DMS153 treated with DMSO at 0.1 percent for 48 hours (cell line): ENCODE measurements around the gene APBB2.

ENCODE experiments used
- DNase-seq: peaks from one replicate; lab custom pipeline; 2025; ENCODE audit not compliant: unreplicated experiment; lab: John Stamatoyannopoulos, UW

APBB2 gene

DNA sequence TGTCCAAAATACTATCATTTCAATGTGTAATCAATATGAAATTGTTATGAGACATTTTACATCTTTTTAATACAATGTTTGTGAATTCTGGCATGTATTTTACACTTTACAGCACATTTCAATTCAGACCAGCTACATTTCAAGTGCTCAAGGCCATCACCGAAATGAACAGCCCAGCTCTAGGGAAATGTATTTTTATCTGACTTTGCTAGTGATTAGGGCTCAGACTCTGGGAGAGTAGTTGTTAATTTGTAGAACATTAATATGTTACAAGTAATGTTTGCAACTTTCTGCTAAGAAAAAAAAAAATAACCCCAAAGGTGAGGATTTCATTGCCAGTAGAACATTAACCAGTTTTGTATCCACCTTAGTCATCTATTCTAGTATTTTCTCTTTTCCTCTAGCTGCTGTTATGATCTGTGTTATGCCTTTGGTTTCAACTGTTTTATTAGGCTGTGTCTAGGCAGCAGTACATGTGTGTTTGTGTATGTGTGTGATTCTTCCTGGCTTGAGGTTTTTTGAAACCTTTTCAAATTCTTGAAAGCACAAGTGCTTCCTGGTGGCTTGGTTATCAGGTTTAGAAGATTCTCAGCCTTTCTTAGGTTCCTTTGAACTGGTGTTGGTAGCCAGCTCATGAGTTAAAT, 338.7 kb downstream of the APBB2 start:
- no peak for DNase-seq

DNA sequence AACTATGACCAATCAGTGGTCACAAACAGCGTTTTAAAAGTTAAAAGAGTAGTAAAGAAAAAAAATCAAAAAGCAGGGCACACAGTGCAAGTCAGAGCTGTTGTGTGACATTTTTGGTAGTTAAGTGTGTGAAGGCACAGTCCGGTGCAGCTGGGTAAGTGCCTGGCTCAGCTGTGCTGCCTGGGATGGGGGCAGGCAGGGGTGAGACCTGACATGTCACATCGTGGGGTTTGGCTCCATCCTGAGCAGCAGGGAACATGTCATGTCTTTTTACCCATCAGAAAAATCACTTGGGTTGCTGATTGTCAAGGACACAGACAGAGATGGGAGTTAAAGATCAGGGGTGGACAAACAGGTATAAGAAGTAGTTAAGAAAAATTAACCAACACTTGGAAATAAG, 339.4 kb downstream of the APBB2 start:
- no peak for DNase-seq

GRCh38 chr4:40874331-40874730, 340.0 kb downstream of the APBB2 start:
- no peak for DNase-seq

GRCh38 chr4:40871695-40872250, 342.6 kb downstream of the APBB2 start:
- no peak for DNase-seq

- no peak for DNase-seq
Measured at GRCh38 chr4:40870150-40870549, 344.2 kb downstream of the APBB2 start.

GRCh38 chr4:40865696-40866095, 348.6 kb downstream of the APBB2 start:
- DNase-seq = no peak

- no peak for DNase-seq
Measured at GRCh38 chr4:40864531-40864930, 349.8 kb downstream of the APBB2 start.

GRCh38 chr4:40858962-40859361, 355.4 kb downstream of the APBB2 start:
- DNase-seq = no peak

- no peak for DNase-seq
Measured at GRCh38 chr4:40857956-40858355, 356.4 kb downstream of the APBB2 start.

DNA sequence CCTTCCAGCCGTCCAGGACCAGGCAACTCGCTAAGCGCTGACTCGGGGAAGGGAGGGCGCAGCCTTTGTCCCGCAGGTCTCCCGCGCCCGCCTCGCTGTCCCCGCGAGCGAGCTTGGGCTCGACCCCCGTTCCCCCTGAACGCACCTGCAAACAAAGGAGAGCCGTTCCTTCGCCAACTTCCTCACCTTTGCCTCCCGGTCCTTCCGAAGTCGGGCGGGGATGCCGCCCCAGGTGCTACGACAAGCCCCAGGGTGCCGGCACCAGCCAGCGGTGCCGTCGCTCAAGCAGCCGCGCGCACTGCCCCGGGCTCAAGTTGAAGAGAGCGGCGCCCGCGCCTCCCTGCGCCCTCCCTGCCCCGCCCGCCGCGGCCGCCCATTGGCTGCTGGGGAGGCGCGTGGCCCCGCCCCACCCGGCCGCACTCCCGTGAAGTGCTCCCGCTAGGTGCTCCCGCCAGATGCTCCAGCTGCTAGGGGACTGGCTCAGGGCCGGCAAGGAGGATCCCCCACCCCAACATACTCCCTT, 357.4 kb downstream of the APBB2 start:
- peak; percentile 30 for DNase-seq

DNA sequence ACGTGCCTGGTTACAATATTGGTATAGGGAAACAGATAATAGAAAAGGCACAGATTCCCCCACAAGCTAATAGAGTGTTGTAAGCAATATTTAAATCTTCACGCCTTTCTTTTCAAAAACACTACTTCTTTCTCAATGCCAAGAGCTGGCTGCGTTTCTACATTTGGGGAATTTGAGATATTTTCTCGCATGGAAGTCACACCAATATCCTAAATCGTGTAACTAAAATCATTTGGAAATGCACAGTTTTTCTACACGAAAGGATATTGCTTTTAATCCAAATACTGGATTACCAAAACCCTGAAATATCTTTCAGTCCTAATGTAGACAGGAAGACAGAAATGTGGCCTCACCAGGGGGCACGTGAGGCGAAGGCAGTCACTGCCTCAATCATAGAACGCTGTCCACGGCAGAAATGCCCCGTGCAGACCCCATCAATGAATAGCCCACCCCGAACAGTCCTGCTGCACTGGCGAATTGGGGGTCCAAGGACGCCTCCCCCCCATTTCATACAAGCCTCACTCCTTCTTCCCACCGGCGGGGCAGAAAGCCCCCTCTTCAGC, 358.0 kb downstream of the APBB2 start:
- no peak for DNase-seq

GRCh38 chr4:40850496-40850895, 363.8 kb downstream of the APBB2 start:
- no peak for DNase-seq

DNA sequence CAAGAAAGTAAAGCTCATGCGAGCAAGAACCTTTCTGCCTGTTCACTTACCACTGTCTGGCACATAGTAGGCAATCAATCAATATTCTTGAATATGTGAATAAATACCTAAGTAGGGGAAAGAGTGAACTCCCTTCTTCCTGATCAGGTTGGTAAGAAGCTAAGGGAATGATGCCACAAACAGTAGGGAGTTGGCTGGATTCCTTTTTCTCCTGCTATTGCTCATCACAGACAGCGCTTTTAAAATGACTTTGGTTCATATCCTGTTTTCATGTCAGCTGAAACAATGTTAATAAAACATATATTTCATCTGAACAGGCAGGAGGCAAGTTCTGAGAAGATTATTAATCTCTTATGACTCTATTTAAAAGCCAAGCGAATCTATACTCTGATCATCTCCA, 365.4 kb downstream of the APBB2 start:
- no peak for DNase-seq

GRCh38 chr4:40848251-40848650, 366.1 kb downstream of the APBB2 start:
- no peak for DNase-seq

DNA sequence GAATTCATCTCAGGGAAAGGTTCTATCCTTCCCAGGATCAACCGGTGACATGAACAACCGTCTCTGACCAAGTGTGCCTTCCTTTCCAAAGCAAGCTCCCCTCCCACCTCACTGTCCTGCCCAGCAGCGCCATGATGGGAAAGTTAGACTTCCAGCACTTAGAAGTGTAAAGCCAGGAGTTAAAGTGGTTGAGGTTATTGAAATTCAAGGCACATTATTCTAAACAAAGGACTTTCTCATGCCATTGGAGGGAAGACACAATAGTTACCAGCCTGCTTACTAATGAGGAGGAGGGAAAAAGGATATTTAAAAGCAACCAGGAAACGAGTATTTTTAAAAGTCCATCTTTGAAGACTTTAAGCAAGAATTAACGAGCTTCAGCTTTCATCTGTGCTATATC, 367.8 kb downstream of the APBB2 start:
- DNase-seq = no peak

DNA sequence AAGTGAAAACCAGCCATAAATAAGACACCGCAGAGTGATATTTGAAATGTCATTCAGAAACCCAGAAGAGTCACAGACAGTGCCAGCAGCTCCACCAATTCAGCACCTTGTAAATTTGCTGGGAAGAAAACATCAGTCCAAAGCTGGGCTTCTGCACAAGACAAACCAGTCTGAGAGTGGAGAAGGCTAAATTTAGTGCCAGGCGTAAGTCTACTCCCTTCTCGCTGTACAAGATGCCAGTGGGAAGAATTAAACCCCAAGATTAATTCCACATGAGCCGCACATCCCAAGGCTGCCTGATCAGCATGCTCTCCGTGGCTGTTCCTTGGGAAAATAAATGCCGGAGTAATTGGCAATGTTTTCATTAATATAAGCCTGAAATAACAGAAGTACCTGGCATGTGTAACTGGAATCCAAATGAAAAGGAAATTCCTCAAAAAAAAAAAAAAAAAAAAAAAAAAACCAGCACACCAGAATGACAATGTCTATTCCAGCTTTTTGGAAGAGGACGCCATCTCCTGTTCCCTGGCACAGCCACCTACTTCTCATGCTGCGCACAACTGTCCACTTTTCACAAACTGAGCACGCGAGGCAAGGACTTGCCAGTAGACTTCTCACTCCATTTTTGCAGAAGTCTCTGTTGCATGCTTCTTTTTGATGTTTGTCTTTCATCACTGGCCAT, 369.0 kb downstream of the APBB2 start:
- no peak for DNase-seq

- DNase-seq = no peak
Measured at GRCh38 chr4:40844261-40844660, 370.1 kb downstream of the APBB2 start.

DNA sequence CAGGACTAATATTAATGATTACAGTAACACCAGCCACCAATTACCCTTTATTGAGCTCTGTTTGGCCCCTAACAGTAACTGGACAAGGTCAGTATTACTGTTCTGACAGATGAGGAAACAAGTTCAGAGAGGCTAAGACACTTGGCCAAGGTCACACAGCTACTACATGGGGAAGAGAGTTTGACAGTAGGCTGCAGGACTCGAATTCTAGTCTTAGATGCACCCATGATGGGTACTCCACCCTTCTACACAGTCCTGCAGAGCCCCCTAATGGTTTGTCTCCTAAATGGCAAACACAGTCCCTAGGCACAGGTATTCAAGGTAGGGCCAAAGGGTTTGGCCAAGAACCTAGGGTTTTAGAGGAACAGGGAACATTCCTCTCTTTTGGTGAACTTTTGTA, 370.6 kb downstream of the APBB2 start:
- DNase-seq = no peak

DNA sequence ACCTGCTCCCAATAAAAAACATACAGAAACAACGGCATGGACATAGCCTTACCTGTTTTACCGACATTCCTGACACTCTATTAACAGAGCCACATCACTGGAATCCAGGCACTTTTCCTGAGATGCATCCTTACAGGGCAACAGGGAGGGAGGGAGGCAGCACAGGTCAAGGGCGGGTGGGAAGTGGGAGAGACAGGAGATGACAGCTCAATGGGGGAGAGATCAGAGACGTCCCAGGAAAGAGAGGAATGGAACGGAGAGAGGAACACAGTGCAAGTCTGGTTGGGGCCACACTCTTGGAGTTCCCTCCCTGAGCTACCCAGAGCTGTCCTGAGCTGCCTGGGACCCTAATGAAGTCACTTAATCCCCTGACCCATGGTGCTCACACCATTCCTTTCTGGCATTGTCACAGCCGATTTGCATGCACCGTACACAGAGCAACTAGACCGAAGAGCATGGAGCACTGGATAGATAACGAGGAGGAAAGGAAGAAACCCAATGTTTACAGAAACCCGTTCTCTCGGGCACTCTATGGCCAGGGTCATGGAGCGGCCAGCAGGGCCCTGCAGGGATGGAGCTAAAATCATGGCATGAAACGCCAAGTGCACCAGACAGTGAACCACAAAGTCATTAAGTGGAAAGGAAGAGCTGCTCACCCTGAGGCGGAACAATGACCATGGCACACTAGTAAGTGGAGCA, 371.5 kb downstream of the APBB2 start:
- DNase-seq = no peak

GRCh38 chr4:40842318-40842717, 372.0 kb downstream of the APBB2 start:
- DNase-seq = no peak

DNA sequence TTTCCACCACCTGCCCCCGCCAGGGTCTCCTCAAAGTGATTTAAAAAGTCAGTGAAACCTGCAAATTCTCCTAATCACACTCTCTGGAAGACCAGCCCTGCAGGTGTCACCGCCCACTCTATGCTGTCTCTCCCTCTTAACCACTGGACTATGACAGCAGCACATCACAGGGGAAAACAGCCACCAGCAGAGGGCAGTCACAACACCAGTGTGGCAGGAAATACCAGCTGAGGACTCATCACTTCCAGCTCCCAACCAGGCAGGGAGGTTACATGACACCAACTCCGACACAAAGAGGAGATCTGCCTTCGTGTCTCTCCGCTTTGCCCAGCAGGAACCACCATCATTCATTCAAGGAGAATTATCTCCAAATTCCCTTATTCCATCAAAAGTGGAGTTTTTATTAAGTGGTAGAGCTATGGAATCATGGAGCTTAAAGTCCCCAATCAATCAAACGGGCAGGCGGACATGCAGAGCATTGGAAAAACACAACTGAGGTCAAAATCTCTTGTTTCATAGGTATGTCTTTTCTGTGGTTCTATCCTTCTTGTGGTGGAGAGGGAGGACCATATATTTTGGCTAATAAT, 373.3 kb downstream of the APBB2 start:
- no peak for DNase-seq
